Measurements from ENCODE around the gene HMCES. TPM values are rescaled to one million over a fixed set of nuclear protein-coding genes. Genes with fewer than 3 reads are reported as not detected.

Gene HMCES
- total and polyA plus RNA-seq, 5 donors from 2014 or later: 64.1 to 115 (median 91.2) TPM

DNA sequence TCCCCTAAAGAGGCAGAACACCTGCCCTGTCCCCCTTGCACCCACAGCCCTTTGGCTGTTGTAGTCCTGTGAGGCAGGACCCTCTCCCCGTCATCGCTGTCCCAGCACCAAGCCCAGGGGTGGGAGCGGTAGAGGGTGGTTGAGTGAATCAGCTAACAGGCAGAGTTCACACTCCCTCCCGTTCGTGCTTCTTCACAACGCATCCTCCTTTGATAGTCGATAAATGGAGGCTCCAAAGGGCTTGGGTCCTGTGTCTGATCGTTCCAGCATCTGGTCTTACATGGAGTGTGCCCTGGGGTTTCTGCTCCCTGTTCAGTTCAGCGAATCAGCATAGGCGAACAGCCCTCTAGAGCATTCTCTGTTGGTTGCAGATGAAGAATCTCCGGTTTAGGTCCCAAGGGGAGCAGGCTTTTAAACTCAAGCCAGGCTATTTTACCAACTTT lies 820 bp upstream of the HMCES start:
- Mint-ChIP-seq H3K27me3 (no peaks in the 10 kb centered on the region), H3K4me3 (peak overlapping the region; percentile 90 to 100 (median 94)), H3K4me1 (peaks cover 19 to 48% (median 23%) of the 10 kb centered on the region in 4 donors), H3K36me3 (peaks cover 28% of the 10 kb centered on the region), H3K9me3 (no peaks in the 10 kb centered on the region), H3K27ac (peak overlapping the region; percentile 87 to 99 (median 96))
- Histone ChIP-seq H3K4me3 (ENCODE audit: low read depth, low read length) (peak overlapping the region; percentile 75), H3K36me3 (ENCODE audit: control insufficient read depth, insufficient read depth, low read length) (peaks cover 43% of the 10 kb centered on the region), H3K9me3 (ENCODE audit: control insufficient read depth in 2 of 2, low read length in 2 of 2) (no peaks in the 10 kb centered on the region), H3K27me3 (ENCODE audit: control insufficient read depth, insufficient read depth, low read length) (no peaks in the 10 kb centered on the region), H3K27ac (ENCODE audit: insufficient read depth, low read length, poor library complexity, severe bottlenecking) (peak overlapping the region; percentile 96), H3K4me1 (ENCODE audit: control insufficient read depth, insufficient read depth, low read length, poor library complexity, severe bottlenecking) (peaks cover 37% of the 10 kb centered on the region)
- DNase-seq (peak in 1 of 3 donors; percentile 8), ATAC-seq (ENCODE audit: low read depth in 2 of 2) (no peak)

DNA sequence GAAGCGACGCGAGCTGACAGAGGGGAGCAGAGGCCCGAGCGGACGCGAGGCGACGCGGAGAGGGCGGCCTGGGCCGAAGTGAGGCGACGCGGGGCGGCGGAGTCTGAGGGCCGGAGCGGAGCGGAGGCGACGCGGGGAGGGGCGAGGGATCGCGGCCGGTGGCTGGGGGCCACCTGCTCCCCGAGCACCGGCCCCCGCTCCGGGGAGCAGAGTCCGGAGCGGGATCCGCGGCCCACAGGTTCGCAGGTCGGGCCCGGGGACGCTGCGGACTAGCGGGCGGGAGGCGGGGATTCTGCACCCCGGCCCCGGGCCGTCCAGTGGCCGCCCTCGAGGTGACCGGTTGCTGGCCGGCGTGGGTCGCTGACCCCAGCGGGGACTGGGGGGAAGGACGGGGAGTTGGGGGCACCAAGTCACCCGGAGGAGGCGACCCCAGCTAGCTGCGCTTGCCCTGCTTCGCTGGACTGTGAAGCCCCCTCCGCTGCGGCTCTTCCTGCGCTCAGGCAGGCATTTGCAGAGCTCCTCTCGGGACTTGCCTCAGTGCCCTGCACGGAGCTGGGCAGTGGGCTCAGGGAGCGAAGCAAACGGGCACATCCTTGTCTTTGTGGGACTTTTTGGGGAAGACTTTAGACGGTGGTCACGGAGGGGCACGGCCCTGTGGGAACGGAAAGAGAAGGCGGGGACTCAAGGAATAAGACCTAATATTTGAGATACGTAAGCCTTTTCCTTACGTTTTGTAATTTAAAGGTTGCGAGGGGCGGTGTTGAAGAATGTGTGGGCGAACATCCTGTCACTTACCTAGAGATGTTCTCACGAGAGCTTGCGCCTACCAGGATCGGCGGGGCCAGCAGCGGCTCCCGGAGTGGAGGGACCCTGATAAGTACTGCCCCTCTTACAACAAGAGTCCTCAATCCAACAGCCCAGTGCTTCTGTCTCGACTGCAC lies 566 bp downstream of the HMCES start:
- Histone ChIP-seq H3K4me1 (ENCODE audit: control insufficient read depth, insufficient read depth, low read length, poor library complexity, severe bottlenecking) (peaks cover 41% of the 10 kb centered on the region), H3K36me3 (ENCODE audit: control insufficient read depth, insufficient read depth, low read length) (peaks cover 33% of the 10 kb centered on the region), H3K27me3 (ENCODE audit: control insufficient read depth, insufficient read depth, low read length) (no peaks in the 10 kb centered on the region), H3K4me3 (ENCODE audit: low read depth, low read length) (peak overlapping the region; percentile 77), H3K27ac (ENCODE audit: insufficient read depth, low read length, poor library complexity, severe bottlenecking) (peak overlapping the region; percentile 96), H3K9me3 (ENCODE audit: control insufficient read depth in 2 of 2, low read length in 2 of 2) (no peaks in the 10 kb centered on the region)
- Mint-ChIP-seq H3K27ac (peak overlapping the region; percentile 97 to 99 (median 97)), H3K4me3 (peak overlapping the region; percentile 95 to 100 (median 98)), H3K4me1 (peaks cover 20 to 59% (median 34%) of the 10 kb centered on the region in 4 donors), H3K27me3 (no peaks in the 10 kb centered on the region), H3K36me3 (peaks cover 30% of the 10 kb centered on the region), H3K9me3 (no peaks in the 10 kb centered on the region)
- ATAC-seq (ENCODE audit: low read depth in 2 of 2): peak in 1 of 2 donors; percentile 10
- peak; percentile 27 to 81 (median 58) for DNase-seq

DNA sequence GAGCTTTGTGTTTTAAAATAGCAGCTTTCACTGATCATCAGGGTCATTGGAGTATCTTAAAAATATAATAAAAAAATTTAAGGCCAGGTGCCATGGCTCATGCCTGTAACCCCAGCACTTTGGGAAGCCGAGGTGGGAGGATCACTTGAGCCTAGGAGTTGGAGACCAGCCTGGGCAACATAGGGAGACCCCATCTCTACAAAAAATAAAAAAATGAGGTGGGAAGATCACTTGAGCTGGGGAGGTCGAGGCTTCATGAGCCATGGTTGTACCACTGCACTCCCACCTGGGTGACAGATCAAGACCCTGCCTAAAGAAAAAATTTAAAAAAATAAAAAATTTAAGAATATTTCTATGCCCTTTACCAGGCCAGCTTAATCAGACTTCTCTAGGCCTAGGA lies 1.5 kb downstream of the HMCES start:
- Histone ChIP-seq H3K36me3 (ENCODE audit: control insufficient read depth, insufficient read depth, low read length) (peaks cover 24% of the 10 kb centered on the region), H3K4me3 (ENCODE audit: low read depth, low read length) (peak overlapping the region; percentile 77), H3K4me1 (ENCODE audit: control insufficient read depth, insufficient read depth, low read length, poor library complexity, severe bottlenecking) (peaks cover 41% of the 10 kb centered on the region), H3K27ac (ENCODE audit: insufficient read depth, low read length, poor library complexity, severe bottlenecking) (peak overlapping the region; percentile 96), H3K27me3 (ENCODE audit: control insufficient read depth, insufficient read depth, low read length) (no peaks in the 10 kb centered on the region), H3K9me3 (ENCODE audit: control insufficient read depth in 2 of 2, low read length in 2 of 2) (no peaks in the 10 kb centered on the region)
- ATAC-seq (ENCODE audit: low read depth in 2 of 2): no peak
- peak overlapping the region; percentile 95 to 100 (median 97) for H3K4me3 Mint-ChIP-seq
- peaks cover 21% of the 10 kb centered on the region for H3K36me3 Mint-ChIP-seq
- H3K27ac Mint-ChIP-seq: peak overlapping the region; percentile 97 to 99 (median 97)
- H3K27me3 Mint-ChIP-seq: no peaks in the 10 kb centered on the region
- DNase-seq: no peak
- no peaks in the 10 kb centered on the region for H3K9me3 Mint-ChIP-seq
- H3K4me1 Mint-ChIP-seq: peaks cover 25 to 66% (median 39%) of the 10 kb centered on the region in 4 donors

DNA sequence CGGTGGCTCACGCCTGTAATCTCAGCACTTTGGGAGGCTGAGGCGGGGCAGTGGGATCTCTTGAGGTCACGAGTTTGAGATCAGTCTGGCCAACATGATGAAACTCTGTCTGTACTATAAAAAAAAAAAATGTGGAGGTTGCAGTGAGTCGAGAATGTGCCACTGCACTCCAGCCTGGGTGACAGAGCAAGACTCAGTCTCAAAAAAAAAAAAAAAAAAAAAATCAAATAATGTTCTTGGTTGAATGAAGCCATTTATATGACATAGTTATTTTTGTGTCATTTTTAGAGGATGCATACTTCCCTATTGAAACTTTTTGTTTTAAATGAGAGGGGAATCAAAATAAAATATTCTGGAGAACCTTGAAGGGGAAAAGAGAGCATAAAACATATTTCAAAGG lies 3.1 kb downstream of the HMCES start:
- Mint-ChIP-seq H3K36me3 (peaks cover 13% of the 10 kb centered on the region), H3K4me3 (peak overlapping the region; percentile 45 to 81 (median 66)), H3K4me1 (peaks cover 34 to 77% (median 47%) of the 10 kb centered on the region in 4 donors), H3K9me3 (no peaks in the 10 kb centered on the region), H3K27me3 (no peaks in the 10 kb centered on the region), H3K27ac (peak overlapping the region in 2 of 3 donors; percentile 73 to 89)
- Histone ChIP-seq H3K9me3 (ENCODE audit: control insufficient read depth in 2 of 2, low read length in 2 of 2) (no peaks in the 10 kb centered on the region), H3K36me3 (ENCODE audit: control insufficient read depth, insufficient read depth, low read length) (peaks cover 14% of the 10 kb centered on the region), H3K27me3 (ENCODE audit: control insufficient read depth, insufficient read depth, low read length) (no peaks in the 10 kb centered on the region), H3K4me1 (ENCODE audit: control insufficient read depth, insufficient read depth, low read length, poor library complexity, severe bottlenecking) (peaks cover 41% of the 10 kb centered on the region), H3K27ac (ENCODE audit: insufficient read depth, low read length, poor library complexity, severe bottlenecking) (peak overlapping the region; percentile 96), H3K4me3 (ENCODE audit: low read depth, low read length) (no peak overlapping the region)
- no peak for ATAC-seq (ENCODE audit: low read depth in 2 of 2)
- DNase-seq: no peak

DNA sequence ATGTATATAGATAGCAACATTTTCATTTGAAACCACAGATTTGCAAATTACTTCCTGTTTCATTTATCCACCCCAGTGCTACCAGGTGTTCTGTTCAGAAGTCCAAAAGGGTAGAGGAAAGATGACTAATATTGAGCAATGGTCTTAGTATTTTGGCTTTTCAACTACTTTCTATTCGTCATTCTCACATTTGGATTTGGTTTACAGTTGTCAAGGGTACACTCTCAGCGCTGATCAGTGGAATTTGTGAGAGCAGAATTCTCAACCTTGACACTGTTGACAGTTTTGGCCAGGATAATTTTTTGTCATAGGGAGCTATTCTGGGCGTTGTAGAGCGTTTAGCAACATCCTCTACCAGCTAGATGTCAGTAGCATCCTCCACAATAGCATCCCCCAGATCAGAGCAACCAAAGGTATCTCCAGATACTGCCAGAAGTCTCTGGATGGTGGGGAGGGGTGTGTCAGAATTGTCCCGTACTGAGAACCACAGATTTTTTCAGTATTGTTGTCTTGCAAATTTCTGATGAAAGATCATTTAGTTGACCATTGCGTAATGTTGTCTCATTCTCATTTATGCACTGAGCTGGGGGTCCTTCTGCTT lies 4.2 kb downstream of the HMCES start:
- Mint-ChIP-seq H3K9me3 (no peaks in the 10 kb centered on the region), H3K27ac (peak overlapping the region; percentile 73 to 97 (median 89)), H3K27me3 (no peaks in the 10 kb centered on the region), H3K36me3 (peaks cover 14% of the 10 kb centered on the region), H3K4me3 (peak overlapping the region; percentile 1 to 81 (median 58)), H3K4me1 (peaks cover 36 to 76% (median 47%) of the 10 kb centered on the region in 4 donors)
- Histone ChIP-seq H3K9me3 (ENCODE audit: control insufficient read depth in 2 of 2, low read length in 2 of 2) (no peaks in the 10 kb centered on the region), H3K36me3 (ENCODE audit: control insufficient read depth, insufficient read depth, low read length) (peaks cover 15% of the 10 kb centered on the region), H3K4me1 (ENCODE audit: control insufficient read depth, insufficient read depth, low read length, poor library complexity, severe bottlenecking) (peaks cover 41% of the 10 kb centered on the region), H3K27me3 (ENCODE audit: control insufficient read depth, insufficient read depth, low read length) (no peaks in the 10 kb centered on the region), H3K4me3 (ENCODE audit: low read depth, low read length) (peak overlapping the region; percentile 60), H3K27ac (ENCODE audit: insufficient read depth, low read length, poor library complexity, severe bottlenecking) (peak overlapping the region; percentile 96)
- DNase-seq (peak in 2 of 3 donors; percentile 45 to 78), ATAC-seq (ENCODE audit: low read depth in 2 of 2) (peak; percentile 27 to 35)

DNA sequence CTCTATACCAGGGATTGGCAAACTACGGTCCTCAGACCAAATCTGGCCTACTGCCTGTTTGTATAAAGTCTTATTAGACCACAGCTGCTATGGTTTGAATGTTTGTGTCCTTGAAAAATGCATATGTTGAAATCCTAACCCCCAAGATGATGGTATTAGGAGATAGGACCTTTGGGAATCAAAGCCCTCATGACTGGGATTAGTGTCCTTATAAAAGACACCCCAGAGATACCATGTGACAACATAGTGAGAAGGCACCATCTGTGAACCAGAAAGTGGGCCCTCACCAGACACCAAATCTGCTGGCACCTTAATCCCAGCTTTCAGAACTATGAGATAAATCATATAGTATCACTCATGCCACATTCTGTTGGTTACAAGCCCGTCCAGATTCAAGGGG lies 7.4 kb downstream of the HMCES start:
- no peaks in the 10 kb centered on the region for H3K9me3 ChIP-seq (ENCODE audit: control insufficient read depth in 2 of 2, low read length in 2 of 2)
- H3K36me3 ChIP-seq (ENCODE audit: control insufficient read depth, insufficient read depth, low read length): peaks cover 41% of the 10 kb centered on the region
- Mint-ChIP-seq H3K36me3 (peaks cover 23% of the 10 kb centered on the region), H3K4me1 (peaks cover 30 to 54% (median 39%) of the 10 kb centered on the region in 4 donors), H3K9me3 (no peaks in the 10 kb centered on the region), H3K27ac (peak overlapping the region in 1 of 3 donors; percentile 75), H3K4me3 (no peak overlapping the region), H3K27me3 (no peaks in the 10 kb centered on the region)
- H3K4me3 ChIP-seq (ENCODE audit: low read depth, low read length): no peak overlapping the region
- peaks cover 19% of the 10 kb centered on the region for H3K4me1 ChIP-seq (ENCODE audit: control insufficient read depth, insufficient read depth, low read length, poor library complexity, severe bottlenecking)
- no peaks in the 10 kb centered on the region for H3K27me3 ChIP-seq (ENCODE audit: control insufficient read depth, insufficient read depth, low read length)
- no peak overlapping the region for H3K27ac ChIP-seq (ENCODE audit: insufficient read depth, low read length, poor library complexity, severe bottlenecking)
- no peak for ATAC-seq (ENCODE audit: low read depth in 2 of 2)
- DNase-seq: no peak

DNA sequence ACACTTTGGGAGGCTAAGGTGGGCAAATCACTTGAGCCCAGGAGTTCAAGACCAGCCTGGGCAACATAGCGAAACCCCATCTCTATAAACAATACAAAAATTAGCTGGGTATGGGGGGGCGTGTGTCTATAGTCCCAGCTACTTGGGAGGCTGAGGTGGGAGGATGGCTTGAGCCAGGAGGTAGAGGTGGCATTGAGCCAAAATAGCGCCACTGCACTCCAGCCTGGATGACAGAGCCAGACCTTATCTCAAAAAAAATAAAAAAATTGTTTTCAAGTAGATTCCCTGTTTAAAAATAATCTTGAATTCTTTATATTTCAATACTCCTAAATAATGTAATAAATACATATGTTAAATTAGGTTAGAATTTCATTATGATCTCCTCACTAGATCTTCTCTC lies 9.8 kb downstream of the HMCES start:
- Mint-ChIP-seq H3K4me3 (no peak overlapping the region), H3K27ac (peak overlapping the region in 2 of 3 donors; percentile 38 to 60), H3K4me1 (peaks cover 22 to 37% (median 30%) of the 10 kb centered on the region in 4 donors), H3K9me3 (no peaks in the 10 kb centered on the region), H3K36me3 (peaks cover 32% of the 10 kb centered on the region), H3K27me3 (no peaks in the 10 kb centered on the region)
- no peak for ATAC-seq (ENCODE audit: low read depth in 2 of 2)
- Histone ChIP-seq H3K27me3 (ENCODE audit: control insufficient read depth, insufficient read depth, low read length) (no peaks in the 10 kb centered on the region), H3K4me1 (ENCODE audit: control insufficient read depth, insufficient read depth, low read length, poor library complexity, severe bottlenecking) (no peaks in the 10 kb centered on the region), H3K9me3 (ENCODE audit: control insufficient read depth in 2 of 2, low read length in 2 of 2) (no peaks in the 10 kb centered on the region), H3K36me3 (ENCODE audit: control insufficient read depth, insufficient read depth, low read length) (peaks cover 61% of the 10 kb centered on the region), H3K27ac (ENCODE audit: insufficient read depth, low read length, poor library complexity, severe bottlenecking) (no peak overlapping the region), H3K4me3 (ENCODE audit: low read depth, low read length) (no peak overlapping the region)
- no peak for DNase-seq
